Measurements from ENCODE around the gene TAB2. TPM values are rescaled to one million over a fixed set of nuclear protein-coding genes. Genes with fewer than 3 reads are reported as not detected.

TAB2 gene
- 17.7 and 21.4 TPM in 2 replicates for total RNA-seq

GRCh38 chr6:149317644-149318571 lies at the start of gene TAB2:
Gene TAB2, plus strand, starts transcription at chr6:149317712. Its CDS starts 52,286 bp downstream, at chr6:149369998.
- DNase-seq (ENCODE audit: low read depth, low spot score), result no peak

GRCh38 chr6:149268146-149268545 lies 49.4 kb upstream of the TAB2 start:
- no peak for DNase-seq (ENCODE audit: low read depth, low spot score)

GRCh38 chr6:149268768-149269167 lies 48.7 kb upstream of the TAB2 start:
- DNase-seq (ENCODE audit: low read depth, low spot score), result no peak

GRCh38 chr6:149270616-149271015 lies 46.9 kb upstream of the TAB2 start:
- no peak for DNase-seq (ENCODE audit: low read depth, low spot score)

- no peak for DNase-seq (ENCODE audit: low read depth, low spot score)
These were observed 45.9 kb upstream of the TAB2 start for GRCh38 chr6:149271348-149272340.

GRCh38 chr6:149273318-149273717 lies 44.2 kb upstream of the TAB2 start:
- no peak for DNase-seq (ENCODE audit: low read depth, low spot score)

GRCh38 chr6:149275621-149276020 lies 41.9 kb upstream of the TAB2 start:
- no peak for DNase-seq (ENCODE audit: low read depth, low spot score)

- DNase-seq (ENCODE audit: low read depth, low spot score), result no peak
These were observed 39.9 kb upstream of the TAB2 start for GRCh38 chr6:149277621-149278020.

- no peak for DNase-seq (ENCODE audit: low read depth, low spot score)
These were observed 38.5 kb upstream of the TAB2 start for GRCh38 chr6:149278997-149279396.

- no peak for DNase-seq (ENCODE audit: low read depth, low spot score)
These were observed 32.6 kb upstream of the TAB2 start for GRCh38 chr6:149284904-149285303.

GRCh38 chr6:149285626-149286025 lies 31.9 kb upstream of the TAB2 start:
- DNase-seq (ENCODE audit: low read depth, low spot score), result no peak

GRCh38 chr6:149286905-149287304 lies 30.6 kb upstream of the TAB2 start:
- no peak for DNase-seq (ENCODE audit: low read depth, low spot score)

GRCh38 chr6:149289192-149289781 lies 28.2 kb upstream of the TAB2 start:
- DNase-seq (ENCODE audit: low read depth, low spot score), result no peak

GRCh38 chr6:149289966-149290365 lies 27.5 kb upstream of the TAB2 start:
- no peak for DNase-seq (ENCODE audit: low read depth, low spot score)

GRCh38 chr6:149293244-149293643 lies 24.3 kb upstream of the TAB2 start:
- DNase-seq (ENCODE audit: low read depth, low spot score), result no peak

GRCh38 chr6:149300563-149300962 lies 16.9 kb upstream of the TAB2 start:
- DNase-seq (ENCODE audit: low read depth, low spot score), result no peak

GRCh38 chr6:149302723-149303122 lies 14.8 kb upstream of the TAB2 start:
- DNase-seq (ENCODE audit: low read depth, low spot score), result no peak

- no peak for DNase-seq (ENCODE audit: low read depth, low spot score)
These were observed 14.0 kb upstream of the TAB2 start for GRCh38 chr6:149303468-149303867.

- no peak for DNase-seq (ENCODE audit: low read depth, low spot score)
These were observed 12.1 kb upstream of the TAB2 start for GRCh38 chr6:149305372-149305771.

GRCh38 chr6:149306967-149307366 lies 10.5 kb upstream of the TAB2 start:
- no peak for DNase-seq (ENCODE audit: low read depth, low spot score)

GRCh38 chr6:149311293-149311692 lies 6.2 kb upstream of the TAB2 start:
- DNase-seq (ENCODE audit: low read depth, low spot score), result no peak

GRCh38 chr6:149311766-149312165 lies 5.7 kb upstream of the TAB2 start:
- DNase-seq (ENCODE audit: low read depth, low spot score), result no peak
